Erythroblast (primary cell): ENCODE data around the gene DTNB.

Experiments used
- GATA1 ChIP-seq: IDR thresholded peaks from 2 replicates; pipeline ENCODE4 v1.6.1; 2011; ENCODE audit warnings: low read depth, mild to moderate bottlenecking, control low read depth, low read length, moderate library complexity
- POLR2A ChIP-seq: IDR thresholded peaks from 2 replicates; pipeline ENCODE4 v1.6.1; 2011; ENCODE audit warnings: mild to moderate bottlenecking, low read length

DNA sequence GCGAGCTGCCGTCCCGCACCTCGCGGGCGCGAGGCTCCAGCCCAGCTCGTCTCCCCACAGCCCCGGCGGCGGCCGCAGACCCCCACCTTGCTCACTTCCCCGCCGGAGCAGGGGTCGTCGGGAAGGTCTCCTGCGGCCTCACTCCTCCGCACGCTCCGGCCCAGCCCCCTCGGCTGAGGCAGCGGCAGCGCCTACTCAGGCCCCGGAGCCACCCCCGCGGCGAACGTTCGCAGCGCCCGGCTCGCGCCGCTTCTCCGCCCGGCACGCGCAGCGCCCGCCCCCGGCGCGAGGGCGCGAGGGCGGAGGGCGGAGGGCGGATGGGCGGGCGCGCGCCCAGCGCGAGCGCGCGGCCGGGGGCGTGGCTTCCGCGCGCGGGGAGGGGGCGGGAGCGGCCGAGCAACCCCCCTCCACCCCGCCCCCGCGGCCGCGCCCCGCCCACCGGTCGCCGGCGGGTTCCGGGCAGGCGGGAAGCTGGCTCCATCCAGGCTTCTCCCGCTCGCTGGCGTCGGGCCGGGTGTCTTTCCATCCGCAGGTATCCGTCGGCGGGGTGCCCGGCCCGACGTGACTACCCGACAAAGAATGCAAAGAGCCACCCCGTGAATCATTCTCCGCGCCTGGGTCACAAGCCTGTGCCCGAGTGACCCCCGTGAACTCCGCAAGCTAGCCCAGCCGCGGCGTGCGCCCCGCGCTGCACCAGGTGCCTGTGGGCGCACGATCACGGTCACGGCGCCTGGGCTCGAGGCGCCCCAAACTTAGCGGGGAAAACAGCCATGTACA is at the start of gene DTNB:
- TF ChIP-seq POLR2A (peak; percentile 12), GATA1 (no peak)
